HFF-Myc (cell line): Measurements from ENCODE around the gene TSC2.
"Not testable (repeated sequence)": the region's sequence is repeated elsewhere in the genome, so short reads cannot be mapped to it uniquely, and the experiment has no call there.

Experiments used
- DNase-seq: peaks from one replicate; pipeline ENCODE4 v3.0.0-alpha.2; 2011; ENCODE audit warnings: low read depth; ENCODE audit errors: extremely low read depth
- H3K4me3 ChIP-seq: replicated peaks from 2 replicates; pipeline ENCODE4 v1.5.1; 2011; ENCODE audit warnings: low read depth, mild to moderate bottlenecking, control low read depth, low read length
- CTCF ChIP-seq: IDR thresholded peaks from 2 replicates; pipeline ENCODE4 v1.5.1; 2012; ENCODE audit warnings: mild to moderate bottlenecking, low read depth, low read length, control low read depth; ENCODE audit errors: missing control alignments

Gene TSC2

GRCh38 chr16:2110332-2111008 lies 62.7 kb downstream of the TSC2 start:
- not testable (repeated sequence) for H3K4me3 ChIP-seq, DNase-seq

GRCh38 chr16:2111009-2111353 lies 63.2 kb downstream of the TSC2 start:
- not testable (repeated sequence) for H3K4me3 ChIP-seq, DNase-seq

- not testable (repeated sequence) for H3K4me3 ChIP-seq, DNase-seq
These were observed 63.9 kb downstream of the TSC2 start for GRCh38 chr16:2111412-2112335.

GRCh38 chr16:2112539-2113106 lies 64.8 kb downstream of the TSC2 start:
- not testable (repeated sequence) for DNase-seq, H3K4me3 ChIP-seq

GRCh38 chr16:2114225-2114624 lies 66.4 kb downstream of the TSC2 start:
- DNase-seq, result not testable (repeated sequence)

GRCh38 chr16:2114885-2115590 lies 67.3 kb downstream of the TSC2 start:
- not testable (repeated sequence) for H3K4me3 ChIP-seq, DNase-seq

More at GRCh38 chr16:2114225-2114624, 66.4 kb downstream of the TSC2 start:
- H3K4me3 ChIP-seq, result not testable (repeated sequence)

- TF ChIP-seq CTCF, result no peak
- DNase-seq, result no peak
- no peak overlapping the region for H3K4me3 ChIP-seq
These were observed 67.8 kb downstream of the TSC2 start for GRCh38 chr16:2115591-2115973.

- DNase-seq, H3K4me3 ChIP-seq: not testable (repeated sequence)
These were observed 68.6 kb downstream of the TSC2 start for GRCh38 chr16:2116428-2116827.

GRCh38 chr16:2117341-2117740 lies 69.6 kb downstream of the TSC2 start:
- DNase-seq, result not testable (repeated sequence)

GRCh38 chr16:2117960-2118722 lies 70.4 kb downstream of the TSC2 start:
- H3K4me3 ChIP-seq, DNase-seq: not testable (repeated sequence)

More at GRCh38 chr16:2117341-2117740, 69.6 kb downstream of the TSC2 start:
- not testable (repeated sequence) for H3K4me3 ChIP-seq

GRCh38 chr16:2121325-2121724 lies 73.5 kb downstream of the TSC2 start:
- not testable (repeated sequence) for H3K4me3 ChIP-seq
- DNase-seq, result peak; percentile 37
- TF ChIP-seq CTCF, result peak; percentile 46
